Fibroblast of mammary gland (primary cell): Measurements from ENCODE around the gene SLC6A7.

Experiments used
- DNase-seq: peaks from one replicate; pipeline ENCODE4 v3.0.0-alpha.2; 2010; ENCODE audit warnings: low read depth
- H3K4me3 ChIP-seq: 2 replicates; pipeline ENCODE4 v1.5.1; 2011; ENCODE audit warnings: low read depth, mild to moderate bottlenecking, low read length, moderate library complexity; ENCODE audit not compliant: control insufficient read depth
- TF ChIP-seq, protein P1 (sequence below): conservative IDR thresholded peaks from 2 replicates; pipeline ENCODE4 v1.5.1; 2011; ENCODE audit warnings: low read depth, low read length, inconsistent platforms; ENCODE audit not compliant: control insufficient read depth, insufficient read depth

SLC6A7 gene

DNA sequence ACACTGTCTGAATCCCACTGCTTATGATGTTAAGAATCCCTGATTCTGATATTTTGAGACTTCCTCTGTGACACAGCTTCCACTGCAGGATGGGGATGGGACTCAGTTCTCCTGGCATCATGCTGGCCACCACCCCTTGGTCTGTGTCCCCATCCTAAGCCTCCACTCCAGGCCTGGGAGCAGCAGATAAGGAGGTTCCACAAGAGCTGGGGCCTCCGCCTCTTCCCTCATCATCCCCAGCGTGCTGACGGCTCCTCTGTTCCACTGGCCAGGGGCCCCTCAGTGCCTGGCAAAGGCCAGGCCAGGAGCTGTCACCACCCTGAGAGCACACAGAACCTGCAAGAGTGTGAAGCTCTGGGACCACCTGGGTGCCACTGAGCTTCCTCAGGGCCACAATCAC is 59.1 kb downstream of the SLC6A7 start:
- no peak for DNase-seq
- TF ChIP-seq, protein P1, sequence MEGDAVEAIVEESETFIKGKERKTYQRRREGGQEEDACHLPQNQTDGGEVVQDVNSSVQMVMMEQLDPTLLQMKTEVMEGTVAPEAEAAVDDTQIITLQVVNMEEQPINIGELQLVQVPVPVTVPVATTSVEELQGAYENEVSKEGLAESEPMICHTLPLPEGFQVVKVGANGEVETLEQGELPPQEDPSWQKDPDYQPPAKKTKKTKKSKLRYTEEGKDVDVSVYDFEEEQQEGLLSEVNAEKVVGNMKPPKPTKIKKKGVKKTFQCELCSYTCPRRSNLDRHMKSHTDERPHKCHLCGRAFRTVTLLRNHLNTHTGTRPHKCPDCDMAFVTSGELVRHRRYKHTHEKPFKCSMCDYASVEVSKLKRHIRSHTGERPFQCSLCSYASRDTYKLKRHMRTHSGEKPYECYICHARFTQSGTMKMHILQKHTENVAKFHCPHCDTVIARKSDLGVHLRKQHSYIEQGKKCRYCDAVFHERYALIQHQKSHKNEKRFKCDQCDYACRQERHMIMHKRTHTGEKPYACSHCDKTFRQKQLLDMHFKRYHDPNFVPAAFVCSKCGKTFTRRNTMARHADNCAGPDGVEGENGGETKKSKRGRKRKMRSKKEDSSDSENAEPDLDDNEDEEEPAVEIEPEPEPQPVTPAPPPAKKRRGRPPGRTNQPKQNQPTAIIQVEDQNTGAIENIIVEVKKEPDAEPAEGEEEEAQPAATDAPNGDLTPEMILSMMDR = no peak

GRCh38 chr5:150249744-150250143 is 59.9 kb downstream of the SLC6A7 start:
- no peak overlapping the region for H3K4me3 ChIP-seq
- DNase-seq = no peak
- TF ChIP-seq, protein P1 = no peak

More for the DNA sequence above, 59.1 kb downstream of the SLC6A7 start:
- no peak overlapping the region for H3K4me3 ChIP-seq

DNA sequence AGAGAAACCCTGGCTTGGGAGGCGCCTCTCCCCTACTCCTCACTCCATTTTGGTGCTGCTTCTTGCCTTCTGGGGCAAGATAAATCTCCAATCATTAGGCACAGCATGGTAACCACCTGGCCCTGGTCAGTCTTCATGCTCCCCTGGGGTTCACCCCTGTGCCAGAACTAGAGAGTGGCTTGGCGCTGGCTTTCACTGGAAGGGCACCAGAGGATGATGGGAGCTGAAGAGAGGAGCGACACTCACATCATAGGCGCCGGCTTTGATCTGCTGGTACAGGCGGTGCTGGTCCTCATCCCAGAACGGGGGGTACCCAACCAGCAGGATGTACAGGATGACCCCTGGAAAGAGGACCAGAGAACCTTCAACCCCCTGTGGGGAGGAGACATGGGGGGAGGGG is 61.6 kb downstream of the SLC6A7 start:
- DNase-seq = no peak
- TF ChIP-seq, protein P1 = no peak
- no peak overlapping the region for H3K4me3 ChIP-seq

GRCh38 chr5:150252489-150252888 is 62.6 kb downstream of the SLC6A7 start:
- TF ChIP-seq, protein P1 = no peak
- no peak overlapping the region for H3K4me3 ChIP-seq
- no peak for DNase-seq

DNA sequence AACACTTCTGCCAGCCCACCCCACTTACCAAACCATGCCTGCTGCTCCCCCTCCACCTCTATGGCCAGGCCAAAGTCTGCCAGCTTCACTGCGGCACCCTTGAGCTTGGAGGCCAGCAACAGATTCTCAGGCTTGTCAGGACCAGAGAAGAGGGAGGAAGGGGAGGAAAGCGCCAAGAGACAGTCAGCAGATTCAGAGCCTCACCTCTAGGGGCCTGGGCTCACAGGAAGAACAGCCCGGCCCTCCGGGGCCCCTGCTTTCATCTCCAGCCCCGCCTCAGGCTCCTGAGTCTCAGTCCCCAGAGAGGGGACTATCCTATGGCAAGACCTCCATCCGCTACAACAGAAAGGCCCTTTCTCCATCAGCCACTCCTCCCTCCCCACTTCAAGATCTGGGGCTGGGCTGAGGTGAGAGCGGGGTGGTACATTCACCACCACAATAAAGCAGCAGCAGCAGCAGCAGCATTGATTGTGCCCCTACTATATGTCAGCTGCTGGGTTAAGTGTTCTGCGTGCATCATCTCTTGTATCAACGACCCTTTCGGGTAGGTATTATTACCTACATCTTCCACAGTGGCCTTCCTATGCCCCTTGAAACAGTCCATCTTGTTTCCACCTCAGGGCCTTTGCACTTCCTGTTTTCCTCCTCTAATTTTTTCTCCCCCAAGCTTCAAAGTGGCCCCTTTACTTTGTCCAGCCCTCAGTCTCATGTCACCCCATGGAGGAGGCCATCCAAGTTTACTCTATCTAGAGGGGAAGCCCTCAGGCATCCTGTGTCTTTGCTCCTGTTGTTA is 63.8 kb downstream of the SLC6A7 start:
- TF ChIP-seq, protein P1 = no peak
- DNase-seq = no peak
- H3K4me3 ChIP-seq = no peak overlapping the region

- no peak for DNase-seq
- no peak overlapping the region for H3K4me3 ChIP-seq
- TF ChIP-seq, protein P1 = no peak
These were observed 64.5 kb downstream of the SLC6A7 start for GRCh38 chr5:150254363-150254762.
